A673 (cell line): ENCODE data around the gene AKAP3. TPM values are rescaled to one million over a fixed set of nuclear protein-coding genes. Genes with fewer than 3 reads are reported as not detected.

Source experiments
- BruUV-seq: library from RNA; stranded (reverse); fragments of 400-500 nt; replicated peaks from 2 replicates; lab custom pipeline; 2021; lab: Mats Ljungman, UMichigan
- CTCF ChIA-PET: fragments of 300-600 bp; sonication (Branson Sonifier 250); formaldehyde crosslinking; loops from one replicate; lab custom pipeline; 2022; ENCODE audit warnings: antibody characterized with exemption; lab: Charles Lee
- POLR2A ChIA-PET: fragments of 300-600 bp; sonication (Branson Sonifier 250); formaldehyde crosslinking; loops from one replicate; lab custom pipeline; 2022; ENCODE audit warnings: antibody characterized with exemption; ENCODE audit not compliant: low non-redundant PET; lab: Charles Lee
- DNase-seq: peaks from one replicate; pipeline ENCODE4 v3.0.0-alpha.2; 2015; ENCODE audit warnings: low spot score
- H3K27ac ChIP-seq: fragments of 200-600 bp; sonication (generic); 2 replicates; pipeline ENCODE4 v1.5.1; 2016; ENCODE audit warnings: mixed run types, low read depth, mild to moderate bottlenecking, mixed read lengths, antibody characterized with exemption, low read length; ENCODE audit not compliant: poor library complexity, severe bottlenecking
- H3K27me3 ChIP-seq: fragments of 200-600 bp; sonication (generic); replicated peaks from 2 replicates; pipeline ENCODE4 v1.6.1; 2017; ENCODE audit warnings: mixed run types, low read depth, mild to moderate bottlenecking, mixed read lengths, antibody characterized with exemption, low read length; ENCODE audit not compliant: insufficient read depth, poor library complexity
- H3K36me3 ChIP-seq: fragments of 200-600 bp; sonication (generic); 2 replicates; pipeline ENCODE4 v1.6.1; 2016; ENCODE audit warnings: mixed run types, mild to moderate bottlenecking, mixed read lengths, antibody characterized with exemption, low read length; ENCODE audit not compliant: insufficient read depth, poor library complexity, severe bottlenecking
- H3K4me1 ChIP-seq: fragments of 200-600 bp; sonication (generic); 2 replicates; pipeline ENCODE4 v1.6.1; 2017; ENCODE audit warnings: mixed run types, mild to moderate bottlenecking, mixed read lengths, antibody characterized with exemption, low read length; ENCODE audit not compliant: insufficient read depth, poor library complexity, severe bottlenecking
- H3K4me3 ChIP-seq: fragments of 200-600 bp; sonication (generic); 2 replicates; pipeline ENCODE4 v1.5.1; 2016; ENCODE audit warnings: low read depth, mixed run types, mild to moderate bottlenecking, mixed read lengths, low read length; ENCODE audit not compliant: poor library complexity, severe bottlenecking
- H3K9me3 ChIP-seq: fragments of 200-600 bp; sonication (generic); 2 replicates; pipeline ENCODE4 v1.6.1; 2016; ENCODE audit warnings: mixed run types, low read depth, mild to moderate bottlenecking, mixed read lengths, antibody characterized with exemption, low read length; ENCODE audit not compliant: poor library complexity, severe bottlenecking
- EZH2 ChIP-seq: fragments of 200-600 bp; sonication (generic); IDR thresholded peaks from 2 replicates; pipeline ENCODE4 v1.6.1; 2017; ENCODE audit warnings: borderline replicate concordance, low read depth, mild to moderate bottlenecking, mixed read lengths, antibody characterized with exemption, low read length; ENCODE audit not compliant: poor library complexity, severe bottlenecking
- intact Hi-C: fragments of 100-400 bp; cut with micrococcal nuclease; formaldehyde crosslinking; loops from one replicate; pipeline ENCODE4 v1.10.0; 2022; ENCODE audit not compliant: unreplicated experiment
- total RNA-seq: library from RNA; stranded (reverse); gene quantifications from 2 replicates; pipeline ENCODE4 v1.2.3, GENCODE V29; 2021
- TF ChIP-seq, protein P1 (sequence below): fragments of 300-800, 200-600 bp; sonication (generic); conservative IDR thresholded peaks from 2 replicates; pipeline ENCODE4 v1.5.1; 2017; ENCODE audit warnings: low read depth, mild to moderate bottlenecking, antibody characterized with exemption, low read length, moderate library complexity, mixed read lengths

AKAP3 gene
- total RNA-seq, 1 experiment from 2014 or later, result 1.7 TPM

DNA sequence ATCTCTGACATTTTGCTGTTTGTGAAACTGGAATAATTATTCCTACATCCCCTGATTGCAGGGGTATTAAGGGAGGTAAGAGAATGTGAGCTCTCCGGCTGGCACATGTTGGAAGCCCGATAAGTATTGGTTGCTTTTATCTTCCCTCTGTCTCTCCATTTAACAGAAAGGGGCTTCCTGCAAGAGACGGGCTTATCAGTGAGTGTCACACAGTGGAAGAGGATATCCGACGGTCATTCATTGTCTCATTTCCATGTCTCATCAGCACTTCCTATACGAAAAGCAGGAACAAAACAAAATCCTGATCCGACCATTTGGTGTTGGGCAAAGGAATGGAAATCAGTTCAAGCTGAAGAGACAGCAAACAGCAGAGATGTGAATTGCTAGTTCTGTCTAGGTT is 76.2 kb downstream of the AKAP3 start:
- ChIA-PET CTCF (no interaction called here), POLR2A (no interaction called here)
- Histone ChIP-seq H3K36me3 (no peaks in the 10 kb centered on the region), H3K27ac (no peak overlapping the region), H3K4me3 (no peak overlapping the region), H3K27me3 (peaks cover 19% of the 10 kb centered on the region), H3K9me3 (no peaks in the 10 kb centered on the region), H3K4me1 (no peaks in the 10 kb centered on the region)
- no peak for DNase-seq
- TF ChIP-seq, protein P1, sequence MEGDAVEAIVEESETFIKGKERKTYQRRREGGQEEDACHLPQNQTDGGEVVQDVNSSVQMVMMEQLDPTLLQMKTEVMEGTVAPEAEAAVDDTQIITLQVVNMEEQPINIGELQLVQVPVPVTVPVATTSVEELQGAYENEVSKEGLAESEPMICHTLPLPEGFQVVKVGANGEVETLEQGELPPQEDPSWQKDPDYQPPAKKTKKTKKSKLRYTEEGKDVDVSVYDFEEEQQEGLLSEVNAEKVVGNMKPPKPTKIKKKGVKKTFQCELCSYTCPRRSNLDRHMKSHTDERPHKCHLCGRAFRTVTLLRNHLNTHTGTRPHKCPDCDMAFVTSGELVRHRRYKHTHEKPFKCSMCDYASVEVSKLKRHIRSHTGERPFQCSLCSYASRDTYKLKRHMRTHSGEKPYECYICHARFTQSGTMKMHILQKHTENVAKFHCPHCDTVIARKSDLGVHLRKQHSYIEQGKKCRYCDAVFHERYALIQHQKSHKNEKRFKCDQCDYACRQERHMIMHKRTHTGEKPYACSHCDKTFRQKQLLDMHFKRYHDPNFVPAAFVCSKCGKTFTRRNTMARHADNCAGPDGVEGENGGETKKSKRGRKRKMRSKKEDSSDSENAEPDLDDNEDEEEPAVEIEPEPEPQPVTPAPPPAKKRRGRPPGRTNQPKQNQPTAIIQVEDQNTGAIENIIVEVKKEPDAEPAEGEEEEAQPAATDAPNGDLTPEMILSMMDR, result no peak
- TF ChIP-seq EZH2, result no peak
- no TSS peak for BruUV-seq
- intact Hi-C loops, result no loop called here

DNA sequence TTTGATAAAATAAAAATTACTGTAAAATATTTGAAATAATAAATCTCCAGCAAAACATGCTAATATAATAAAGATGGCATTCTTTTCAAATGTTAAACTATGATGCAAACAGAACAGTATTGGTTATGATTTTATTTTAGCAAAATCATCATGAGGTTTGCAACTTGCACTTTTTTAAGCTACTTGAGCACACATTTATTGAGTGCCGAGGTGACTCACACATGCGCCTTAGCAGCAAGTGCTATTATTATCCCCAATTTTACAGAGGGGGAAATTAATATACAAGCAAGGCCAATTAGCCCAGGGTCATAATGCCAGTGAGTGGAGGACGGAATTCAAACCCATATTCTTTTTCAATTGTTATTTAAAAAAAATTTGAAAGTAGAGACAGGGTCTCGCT is 79.6 kb downstream of the AKAP3 start:
- no peaks in the 10 kb centered on the region for H3K4me1 ChIP-seq
- H3K36me3 ChIP-seq, result no peaks in the 10 kb centered on the region
- H3K4me3 ChIP-seq, result no peak overlapping the region
- intact Hi-C loops, result no loop called here
- no peaks in the 10 kb centered on the region for H3K9me3 ChIP-seq
- CTCF ChIA-PET, result no interaction called here
- H3K27ac ChIP-seq, result no peak overlapping the region
- TF ChIP-seq, protein P1, result no peak
- no peak for TF ChIP-seq EZH2
- no TSS peak for BruUV-seq
- POLR2A ChIA-PET, result no interaction called here
- DNase-seq, result no peak
- H3K27me3 ChIP-seq, result no peaks in the 10 kb centered on the region

DNA sequence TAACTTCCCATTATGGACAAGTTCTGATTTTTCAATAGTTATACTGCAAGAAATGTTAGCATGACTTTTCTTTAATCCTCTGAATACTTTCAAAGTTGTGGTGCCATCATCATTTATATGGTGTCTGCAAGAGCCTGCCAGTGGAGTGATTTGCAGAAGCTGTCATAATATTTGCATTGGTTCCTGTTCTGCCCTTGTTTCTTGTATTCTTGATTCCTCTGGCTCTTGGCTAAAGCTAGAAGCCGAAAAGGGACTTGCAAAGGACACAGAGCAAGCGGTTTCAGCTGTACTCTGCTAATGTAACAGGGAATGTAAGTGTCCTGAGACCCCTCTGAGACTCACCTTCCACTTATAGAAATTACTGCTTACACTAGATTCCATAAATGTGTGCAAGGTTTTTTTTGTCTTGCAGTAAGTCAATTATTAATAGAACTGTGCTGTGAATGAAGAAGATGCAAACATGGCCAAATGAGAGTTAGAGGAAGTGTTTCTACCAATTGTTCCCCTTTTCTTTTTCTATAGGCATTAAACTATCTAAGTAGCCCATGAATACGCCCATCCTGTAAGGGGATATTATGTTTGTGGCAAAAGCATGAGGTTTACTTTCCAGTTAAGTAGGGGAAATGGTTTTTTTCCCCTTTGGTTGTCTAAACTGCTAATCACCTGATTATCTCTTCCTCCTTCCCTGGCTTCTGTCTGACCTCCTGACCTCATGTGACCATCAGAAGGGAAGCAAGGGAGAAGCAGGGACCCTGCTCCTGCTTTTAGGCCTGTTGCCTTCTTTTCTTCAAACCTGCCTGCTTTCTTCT is 81.6 kb downstream of the AKAP3 start:
- Histone ChIP-seq H3K4me1 (no peaks in the 10 kb centered on the region), H3K9me3 (no peaks in the 10 kb centered on the region), H3K27ac (no peak overlapping the region), H3K4me3 (no peak overlapping the region), H3K36me3 (no peaks in the 10 kb centered on the region), H3K27me3 (no peaks in the 10 kb centered on the region)
- no peak for DNase-seq
- intact Hi-C loops, result no loop called here
- ChIA-PET POLR2A (no interaction called here), CTCF (no interaction called here)
- TF ChIP-seq, protein P1, result no peak
- BruUV-seq, result no TSS peak
